ENCODE measurements around the gene CTAGE9. TPM values are rescaled to one million over a fixed set of nuclear protein-coding genes. Genes with fewer than 3 reads are reported as not detected.

The CTAGE9 gene
- total RNA-seq, 1 experiment from 2014 or later, result not detected

DNA sequence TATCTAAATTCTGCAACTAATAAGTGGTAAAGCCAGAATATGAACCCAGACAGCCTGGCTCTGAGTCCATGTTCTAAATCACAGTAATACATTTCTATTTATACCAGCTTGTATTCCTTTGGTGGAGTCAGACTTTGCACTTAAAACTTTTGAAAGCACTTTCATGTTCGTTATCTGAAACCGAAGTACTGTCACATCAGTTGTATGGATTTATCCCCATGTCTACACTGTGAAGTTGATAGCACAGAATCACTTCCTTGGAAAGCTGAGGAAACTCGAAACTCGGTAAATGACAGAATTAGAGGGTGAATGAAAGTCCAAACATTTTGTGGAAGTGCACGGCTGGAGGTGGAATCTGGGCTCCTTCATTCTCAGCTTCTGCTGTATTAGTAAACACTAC, 28.3 kb upstream of the CTAGE9 start:
- H3K27ac ChIP-seq (ENCODE audit: insufficient read length, low read depth, low read length), result no peak overlapping the region
- H3K56ac ChIP-seq (ENCODE audit: insufficient read length, low read depth, low read length), result no peak overlapping the region
- H3K27me3 Mint-ChIP-seq (ENCODE audit: low read depth), result peaks cover 4% of the 10 kb centered on the region; the same call in 1 of the 2 replicates
- no peak overlapping the region for H2AFZ ChIP-seq (ENCODE audit: low read length)
- no peak overlapping the region for H3K23ac ChIP-seq (ENCODE audit: insufficient read length, low read depth, low read length)
- no peak overlapping the region for H3K27ac Mint-ChIP-seq
- H4K91ac ChIP-seq (ENCODE audit: insufficient read length, low read depth, low read length), result no peak overlapping the region
- H3K4me3 Mint-ChIP-seq, result no peak overlapping the region
- H4K8ac ChIP-seq (replicated peaks; ENCODE audit: insufficient read length, low read depth, low read length), result no peak overlapping the region
- no CpG with 5 or more reads among the region's 5 CpGs for WGBS (ENCODE audit: extremely low coverage, insufficient read length, low lambda C conversion rate)
- no peak overlapping the region for H3K4me2 ChIP-seq (ENCODE audit: insufficient read depth, insufficient read length, low read length)
- H3K9ac ChIP-seq (ENCODE audit: extremely low read depth, insufficient read length, low read length), result no peak overlapping the region
- no peaks in the 10 kb centered on the region for H3K9me3 ChIP-seq (ENCODE audit: control insufficient read depth, low read depth, low read length)
- H3T11ph ChIP-seq (ENCODE audit: low read length), result no peak overlapping the region
- H2BK5ac ChIP-seq (ENCODE audit: insufficient read length, low read length), result no peak overlapping the region
- DNase-seq, result no peak
- H2BK15ac ChIP-seq (ENCODE audit: low read depth, low read length), result no peak overlapping the region
- peaks cover 2 to 3% of the 10 kb centered on the region in 2 experiments for H3K4me1 Mint-ChIP-seq
- 0 out of 2 replicates have a peak, but pooled peaks cover under 1% of the 10 kb centered on the region for H3K4me1 ChIP-seq (ENCODE audit: insufficient read depth, low read length)
- no peaks in the 10 kb centered on the region for H3K23me2 ChIP-seq (ENCODE audit: insufficient read length, low read depth, low read length, poor library complexity, severe bottlenecking)
- H2BK120ac ChIP-seq (ENCODE audit: low read depth, low read length, poor library complexity, severe bottlenecking), result no peak overlapping the region
- no peaks in the 10 kb centered on the region for H4K20me1 ChIP-seq (ENCODE audit: control insufficient read depth, insufficient read depth, insufficient read length)
- no peaks in the 10 kb centered on the region for H3K79me2 ChIP-seq (ENCODE audit: insufficient read depth, low read length)
- H4K5ac ChIP-seq (ENCODE audit: insufficient read length, low read depth, low read length), result no peak overlapping the region
- H3K27me3 ChIP-seq (ENCODE audit: insufficient read depth, low read length), result no peaks in the 10 kb centered on the region
- H2BK20ac ChIP-seq (ENCODE audit: low read depth, low read length, poor library complexity, severe bottlenecking), result no peak overlapping the region
- H3K18ac ChIP-seq (ENCODE audit: insufficient read length, low read depth, low read length), result no peak overlapping the region
- H2BK12ac ChIP-seq (ENCODE audit: insufficient read length, low read depth, low read length), result no peak overlapping the region
- H3K9me3 Mint-ChIP-seq, result no peaks in the 10 kb centered on the region
- H2AK5ac ChIP-seq (ENCODE audit: insufficient read length, low read length), result no peak overlapping the region
- no peaks in the 10 kb centered on the region for H3K36me3 Mint-ChIP-seq (ENCODE audit: insufficient read depth in 1 of 3, low read depth in 3 of 3)
- TF ChIP-seq, protein P1, sequence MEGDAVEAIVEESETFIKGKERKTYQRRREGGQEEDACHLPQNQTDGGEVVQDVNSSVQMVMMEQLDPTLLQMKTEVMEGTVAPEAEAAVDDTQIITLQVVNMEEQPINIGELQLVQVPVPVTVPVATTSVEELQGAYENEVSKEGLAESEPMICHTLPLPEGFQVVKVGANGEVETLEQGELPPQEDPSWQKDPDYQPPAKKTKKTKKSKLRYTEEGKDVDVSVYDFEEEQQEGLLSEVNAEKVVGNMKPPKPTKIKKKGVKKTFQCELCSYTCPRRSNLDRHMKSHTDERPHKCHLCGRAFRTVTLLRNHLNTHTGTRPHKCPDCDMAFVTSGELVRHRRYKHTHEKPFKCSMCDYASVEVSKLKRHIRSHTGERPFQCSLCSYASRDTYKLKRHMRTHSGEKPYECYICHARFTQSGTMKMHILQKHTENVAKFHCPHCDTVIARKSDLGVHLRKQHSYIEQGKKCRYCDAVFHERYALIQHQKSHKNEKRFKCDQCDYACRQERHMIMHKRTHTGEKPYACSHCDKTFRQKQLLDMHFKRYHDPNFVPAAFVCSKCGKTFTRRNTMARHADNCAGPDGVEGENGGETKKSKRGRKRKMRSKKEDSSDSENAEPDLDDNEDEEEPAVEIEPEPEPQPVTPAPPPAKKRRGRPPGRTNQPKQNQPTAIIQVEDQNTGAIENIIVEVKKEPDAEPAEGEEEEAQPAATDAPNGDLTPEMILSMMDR (conservative IDR thresholded peaks at IDR 0.05), result no peak
- no peak overlapping the region for H3K14ac ChIP-seq (ENCODE audit: insufficient read depth, low read length)
- no peaks in the 10 kb centered on the region for H3K79me1 ChIP-seq (ENCODE audit: insufficient read depth, low read depth, low read length, poor library complexity, severe bottlenecking)
- no peak overlapping the region for H3K4ac ChIP-seq (ENCODE audit: low read depth, low read length)
